ENCODE measurements around the gene PLAC1. TPM values are rescaled to one million over a fixed set of nuclear protein-coding genes. Genes with fewer than 3 reads are reported as not detected.
A peak's percentile ranks its signal among the peaks of the same experiment; 100 is the strongest.

PLAC1 gene
- total RNA-seq, 1 experiment from 2014 or later: 0.51 TPM

DNA sequence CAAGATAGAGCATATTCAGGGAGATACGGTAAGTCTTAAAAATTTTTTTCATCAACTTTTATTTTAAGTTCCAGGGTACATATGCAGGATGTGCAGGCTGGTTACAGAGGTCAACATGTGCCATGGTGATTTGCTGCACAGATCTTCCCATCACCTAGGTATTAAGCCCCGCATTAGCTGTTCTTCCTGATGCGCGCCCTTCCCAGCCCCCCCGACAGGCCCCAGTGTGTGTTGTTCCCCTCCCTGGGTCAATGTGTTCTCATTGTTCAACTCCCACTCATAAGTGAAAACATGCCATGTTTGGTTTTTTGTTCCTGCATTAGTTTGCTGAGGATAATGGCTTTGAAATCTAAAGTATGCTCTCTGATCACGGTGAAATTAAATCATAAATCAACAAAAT lies 134.1 kb downstream of the PLAC1 start:
- no peaks in the 10 kb centered on the region for H3K4me1 ChIP-seq (ENCODE audit: control insufficient read depth, insufficient read depth, low read length)
- intact Hi-C loops (cut with micrococcal nuclease; ENCODE audit: unreplicated experiment): no loop called here
- in situ Hi-C loops (cut with HindIII; ENCODE audit: low pct_unique_long_range_greater_than_20kb, low sequenced_read_pairs): no loop called here
- ChIA-PET CTCF (no interaction called here), POLR2A (interaction anchor here (0.7 kb wide), 1 partner anchor 53 kb away, joined by 4 read pairs; no protein-coding TSS in a partner anchor)
- H3K9me3 ChIP-seq (ENCODE audit: control insufficient read depth, insufficient read depth, low read depth, low read length): no peaks in the 10 kb centered on the region
- H3K27me3 ChIP-seq (ENCODE audit: control insufficient read depth, insufficient read depth, low read length): no peaks in the 10 kb centered on the region
- DNase-seq (ENCODE audit: low read depth, low spot score): no peak
- BruUV-seq (replicated peaks): no TSS peak
- ATAC-seq: no peak
- TF ChIP-seq SIN3A (IDR thresholded peaks at IDR 0.05; ENCODE audit: borderline replicate concordance, insufficient read depth, low read depth, low read length): no peak
- H3K4me3 ChIP-seq (ENCODE audit: low read depth in 2 of 2, low read length in 2 of 2): no peak overlapping the region
- no peaks in the 10 kb centered on the region for H3K36me3 ChIP-seq (ENCODE audit: control insufficient read depth, insufficient read depth, low read length)
- H3K27ac ChIP-seq (ENCODE audit: low read length): no peak overlapping the region

DNA sequence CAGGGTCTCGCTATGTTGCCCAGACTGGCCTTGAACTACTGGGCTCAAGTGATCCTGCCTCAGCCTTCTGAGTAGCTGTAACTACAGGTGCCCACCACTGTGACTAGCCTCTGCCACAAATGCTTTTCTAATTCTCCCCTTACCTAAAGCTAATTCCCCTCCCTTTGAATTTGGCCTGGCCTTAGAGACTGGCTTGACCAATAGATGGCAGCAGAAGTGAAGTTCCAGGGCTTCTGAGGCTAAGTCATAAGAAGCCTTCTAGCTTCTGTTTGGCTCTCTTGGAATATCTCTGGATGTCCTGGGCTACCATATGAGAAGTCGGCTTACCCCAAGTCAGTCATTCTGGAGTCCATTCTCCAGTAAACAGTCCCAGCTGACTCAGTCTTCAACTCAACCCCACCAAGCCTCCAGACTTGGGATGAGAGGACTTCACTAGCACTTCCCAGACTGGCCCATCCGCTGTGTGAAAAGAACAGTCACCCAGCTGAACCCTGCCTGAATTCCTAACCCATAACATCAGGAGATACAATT lies 137.3 kb downstream of the PLAC1 start:
- TF ChIP-seq, protein P1, sequence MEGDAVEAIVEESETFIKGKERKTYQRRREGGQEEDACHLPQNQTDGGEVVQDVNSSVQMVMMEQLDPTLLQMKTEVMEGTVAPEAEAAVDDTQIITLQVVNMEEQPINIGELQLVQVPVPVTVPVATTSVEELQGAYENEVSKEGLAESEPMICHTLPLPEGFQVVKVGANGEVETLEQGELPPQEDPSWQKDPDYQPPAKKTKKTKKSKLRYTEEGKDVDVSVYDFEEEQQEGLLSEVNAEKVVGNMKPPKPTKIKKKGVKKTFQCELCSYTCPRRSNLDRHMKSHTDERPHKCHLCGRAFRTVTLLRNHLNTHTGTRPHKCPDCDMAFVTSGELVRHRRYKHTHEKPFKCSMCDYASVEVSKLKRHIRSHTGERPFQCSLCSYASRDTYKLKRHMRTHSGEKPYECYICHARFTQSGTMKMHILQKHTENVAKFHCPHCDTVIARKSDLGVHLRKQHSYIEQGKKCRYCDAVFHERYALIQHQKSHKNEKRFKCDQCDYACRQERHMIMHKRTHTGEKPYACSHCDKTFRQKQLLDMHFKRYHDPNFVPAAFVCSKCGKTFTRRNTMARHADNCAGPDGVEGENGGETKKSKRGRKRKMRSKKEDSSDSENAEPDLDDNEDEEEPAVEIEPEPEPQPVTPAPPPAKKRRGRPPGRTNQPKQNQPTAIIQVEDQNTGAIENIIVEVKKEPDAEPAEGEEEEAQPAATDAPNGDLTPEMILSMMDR (IDR thresholded peaks at IDR 0.05): peak; percentile 83
- TF ChIP-seq, protein P2, sequence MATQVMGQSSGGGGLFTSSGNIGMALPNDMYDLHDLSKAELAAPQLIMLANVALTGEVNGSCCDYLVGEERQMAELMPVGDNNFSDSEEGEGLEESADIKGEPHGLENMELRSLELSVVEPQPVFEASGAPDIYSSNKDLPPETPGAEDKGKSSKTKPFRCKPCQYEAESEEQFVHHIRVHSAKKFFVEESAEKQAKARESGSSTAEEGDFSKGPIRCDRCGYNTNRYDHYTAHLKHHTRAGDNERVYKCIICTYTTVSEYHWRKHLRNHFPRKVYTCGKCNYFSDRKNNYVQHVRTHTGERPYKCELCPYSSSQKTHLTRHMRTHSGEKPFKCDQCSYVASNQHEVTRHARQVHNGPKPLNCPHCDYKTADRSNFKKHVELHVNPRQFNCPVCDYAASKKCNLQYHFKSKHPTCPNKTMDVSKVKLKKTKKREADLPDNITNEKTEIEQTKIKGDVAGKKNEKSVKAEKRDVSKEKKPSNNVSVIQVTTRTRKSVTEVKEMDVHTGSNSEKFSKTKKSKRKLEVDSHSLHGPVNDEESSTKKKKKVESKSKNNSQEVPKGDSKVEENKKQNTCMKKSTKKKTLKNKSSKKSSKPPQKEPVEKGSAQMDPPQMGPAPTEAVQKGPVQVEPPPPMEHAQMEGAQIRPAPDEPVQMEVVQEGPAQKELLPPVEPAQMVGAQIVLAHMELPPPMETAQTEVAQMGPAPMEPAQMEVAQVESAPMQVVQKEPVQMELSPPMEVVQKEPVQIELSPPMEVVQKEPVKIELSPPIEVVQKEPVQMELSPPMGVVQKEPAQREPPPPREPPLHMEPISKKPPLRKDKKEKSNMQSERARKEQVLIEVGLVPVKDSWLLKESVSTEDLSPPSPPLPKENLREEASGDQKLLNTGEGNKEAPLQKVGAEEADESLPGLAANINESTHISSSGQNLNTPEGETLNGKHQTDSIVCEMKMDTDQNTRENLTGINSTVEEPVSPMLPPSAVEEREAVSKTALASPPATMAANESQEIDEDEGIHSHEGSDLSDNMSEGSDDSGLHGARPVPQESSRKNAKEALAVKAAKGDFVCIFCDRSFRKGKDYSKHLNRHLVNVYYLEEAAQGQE (IDR thresholded peaks at IDR 0.05; ENCODE audit: insufficient read depth in 1 of 2, low read depth in 2 of 2, low read length in 1 of 2): no peak
- TF ChIP-seq POLR2AphosphoS5 (IDR thresholded peaks at IDR 0.05; ENCODE audit: low read depth, low read length) (no peak), TCF7L2 (IDR thresholded peaks at IDR 0.05; ENCODE audit: low read depth, low read length) (no peak), SIN3A (IDR thresholded peaks at IDR 0.05; ENCODE audit: borderline replicate concordance, insufficient read depth, low read depth, low read length) (no peak)
- Histone ChIP-seq H3K27ac (ENCODE audit: low read length) (no peak overlapping the region), H3K36me3 (ENCODE audit: control insufficient read depth, insufficient read depth, low read length) (no peaks in the 10 kb centered on the region), H3K27me3 (ENCODE audit: control insufficient read depth, insufficient read depth, low read length) (no peaks in the 10 kb centered on the region), H3K9me3 (ENCODE audit: control insufficient read depth, insufficient read depth, low read depth, low read length) (no peaks in the 10 kb centered on the region), H3K4me3 (ENCODE audit: low read depth in 2 of 2, low read length in 2 of 2) (no peak overlapping the region), H3K4me1 (ENCODE audit: control insufficient read depth, insufficient read depth, low read length) (no peaks in the 10 kb centered on the region)
- DNase-seq (ENCODE audit: low read depth, low spot score): no peak
- ChIA-PET POLR2A (no interaction called here), CTCF (interaction anchor here (0.5 to 1.2 kb wide), 10 partner anchors 18 to 262 kb away, joined by 3 to 9 read pairs (median 4); no protein-coding TSS in a partner anchor)
- no TSS peak for BruUV-seq (replicated peaks)
- intact Hi-C loops (cut with micrococcal nuclease; ENCODE audit: unreplicated experiment): loop anchor here (2.0 kb wide), 1 partner anchor 232 kb away; no protein-coding TSS in a partner anchor
- ATAC-seq: peak; percentile 96
- in situ Hi-C loops (cut with HindIII; ENCODE audit: low pct_unique_long_range_greater_than_20kb, low sequenced_read_pairs): no loop called here

Small RNAs within 50 kb of the gene (microRNA-seq; reads per million reads assigned to microRNA genes)
- gene MIR424 (ENCODE audit: unreplicated experiment): 9,406 reads per million, percentile 96 among the genes with 10 or more reads in this experiment
- gene MIR450A1 (ENCODE audit: unreplicated experiment): 22.6 reads per million, percentile 40 among the genes with 10 or more reads in this experiment
- gene MIR450A2 (ENCODE audit: unreplicated experiment): 14.6 reads per million, percentile 34 among the genes with 10 or more reads in this experiment
- gene MIR450B (ENCODE audit: unreplicated experiment): 37.5 reads per million, percentile 44 among the genes with 10 or more reads in this experiment
- 354 reads per million, percentile 71 among the genes with 10 or more reads in this experiment for gene MIR503 (ENCODE audit: unreplicated experiment)
- 256 reads per million, percentile 64 among the genes with 10 or more reads in this experiment for gene MIR542 (ENCODE audit: unreplicated experiment)

Other genes starting within 250 kb of the PLAC1 start
- gene HPRT1, start 198.3 kb downstream of the PLAC1 start, total RNA-seq (2021; ENCODE audit: unreplicated experiment): 77.1 TPM
- 98.8 TPM for gene PABIR2, start 138.7 kb upstream of the PLAC1 start, total RNA-seq (2021; ENCODE audit: unreplicated experiment)